ENCODE data around the gene MAT2A. TPM values are rescaled to one million over a fixed set of nuclear protein-coding genes. Genes with fewer than 3 reads are reported as not detected.
"Not testable (repeated sequence)": the region's sequence is repeated elsewhere in the genome, so short reads cannot be mapped to it uniquely, and the experiment has no call there.

The MAT2A gene
- total RNA-seq, 1 donor from 2014 or later, result 118 TPM

DNA sequence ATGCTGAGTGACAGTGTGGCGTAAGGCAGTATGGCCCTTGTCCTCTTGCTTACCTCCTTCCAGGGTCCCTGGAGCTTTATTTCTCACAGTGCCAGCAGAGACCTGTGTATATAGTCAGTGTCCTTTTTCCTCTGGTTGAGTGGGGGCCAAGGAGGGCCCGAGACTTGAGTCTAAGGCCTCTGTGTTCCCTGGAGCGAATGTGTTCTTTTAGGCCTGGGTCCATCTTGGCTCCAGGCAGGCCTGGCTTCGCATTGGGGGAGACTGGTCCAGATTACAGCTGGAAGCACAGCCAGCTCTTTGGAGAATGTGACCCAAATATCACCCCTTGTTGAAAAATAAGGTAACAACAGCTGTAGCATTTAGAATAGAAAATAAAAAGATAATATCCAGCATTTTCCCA lies 50.2 kb downstream of the MAT2A start:
- DNase-seq (ENCODE audit: missing footprints) (no peak), ATAC-seq (peak; percentile 58)
- intact Hi-C loops (cut with DNase I), result no loop called here

DNA sequence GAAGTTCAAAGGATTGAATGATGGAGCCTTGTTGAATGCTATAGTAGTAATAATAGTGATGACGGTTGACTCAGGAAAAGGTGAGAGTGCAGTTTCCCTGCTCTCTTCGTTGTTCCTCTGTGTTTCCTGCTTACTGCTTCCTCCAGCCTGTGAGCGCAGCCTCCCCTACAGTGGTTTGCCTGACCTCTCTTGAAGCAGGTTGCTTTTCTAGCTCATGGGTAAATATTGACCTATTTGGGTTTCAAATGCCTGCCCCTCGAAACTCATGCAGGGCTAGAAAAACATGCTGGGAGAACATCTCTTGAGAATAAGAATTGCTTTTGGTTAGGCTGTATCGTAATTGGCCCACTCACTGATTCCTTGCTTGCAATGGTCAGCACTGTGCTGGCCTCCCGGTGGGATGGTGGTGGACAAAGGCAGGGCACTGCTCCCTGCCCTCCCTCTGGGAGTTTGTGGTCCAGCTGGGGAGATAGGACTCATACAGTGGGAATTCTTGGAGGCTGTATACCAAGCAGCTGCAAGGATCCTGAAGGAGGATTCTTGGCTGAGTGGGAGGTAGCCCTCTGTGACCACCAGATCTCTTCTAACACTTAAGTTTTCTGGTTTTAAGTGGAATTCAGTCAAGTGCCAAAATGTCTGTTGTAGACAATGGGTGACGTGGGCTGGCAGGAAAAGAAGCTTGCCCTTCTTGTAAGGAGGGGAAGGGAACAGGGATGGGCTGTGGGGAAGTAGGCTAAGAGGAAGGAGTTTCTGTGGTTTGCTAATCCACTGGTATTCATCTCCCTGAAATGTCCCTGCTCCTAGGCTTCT lies 51.2 kb downstream of the MAT2A start:
- DNase-seq (ENCODE audit: missing footprints), result no peak
- intact Hi-C loops (cut with DNase I), result no loop called here
- peak; percentile 38 for ATAC-seq

- no peak for ATAC-seq
- intact Hi-C loops (cut with DNase I), result no loop called here
- no peak for DNase-seq (ENCODE audit: missing footprints)
Measured at GRCh38 chr2:85590950-85591349, 52.0 kb downstream of the MAT2A start.

GRCh38 chr2:85591563-85591962 lies 52.6 kb downstream of the MAT2A start:
- no peak for DNase-seq (ENCODE audit: missing footprints)
- intact Hi-C loops (cut with DNase I), result no loop called here
- ATAC-seq, result no peak

- not testable (repeated sequence) for DNase-seq (ENCODE audit: missing footprints); ATAC-seq
Measured at GRCh38 chr2:85592299-85592698, 53.3 kb downstream of the MAT2A start.

DNA sequence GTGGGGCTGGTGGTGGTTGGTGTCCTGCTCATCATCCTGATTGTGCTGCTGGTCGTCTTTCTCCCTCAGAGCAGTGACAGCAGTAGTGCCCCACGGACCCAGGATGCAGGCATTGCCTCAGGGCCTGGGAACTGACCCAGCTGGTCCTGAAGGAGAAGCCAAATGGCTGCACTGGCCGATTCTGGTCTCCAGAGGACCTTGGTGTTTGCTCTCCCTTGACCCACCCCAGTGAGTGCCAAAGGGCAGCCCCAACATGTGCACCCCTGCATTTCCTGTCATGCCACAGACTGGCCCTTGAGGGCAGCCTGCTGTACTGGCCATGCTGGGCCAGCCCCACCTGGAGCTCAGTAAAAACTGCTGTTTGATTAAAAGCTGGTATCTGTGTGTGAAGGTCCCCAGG lies 54.1 kb downstream of the MAT2A start:
- DNase-seq (ENCODE audit: missing footprints), result no peak
- intact Hi-C loops (cut with DNase I), result no loop called here
- ATAC-seq, result no peak

More at GRCh38 chr2:85592299-85592698, 53.3 kb downstream of the MAT2A start:
- intact Hi-C loops (cut with DNase I), result not testable (repeated sequence)

Other genes starting within 250 kb of the MAT2A start
- 65.6 TPM for gene TGOLN2, start 211.2 kb upstream of the MAT2A start, total RNA-seq
- 44.8 TPM for gene RETSAT, start 184.6 kb upstream of the MAT2A start, total RNA-seq
- gene ELMOD3, start 184.4 kb upstream of the MAT2A start, total RNA-seq, result 10.2 TPM
- gene CAPG, start 128.8 kb upstream of the MAT2A start, total RNA-seq, result 5.2 TPM
- gene SH2D6, start 120.5 kb upstream of the MAT2A start, total RNA-seq, result not detected
- 26.9 TPM for gene GGCX, start 22.3 kb downstream of the MAT2A start, total RNA-seq
- gene VAMP8, start 38.4 kb downstream of the MAT2A start, total RNA-seq, result 26.1 TPM
- gene VAMP5, start 45.3 kb downstream of the MAT2A start, total RNA-seq, result 62.1 TPM
- 87.8 TPM for gene RNF181, start 56.6 kb downstream of the MAT2A start, total RNA-seq
- 10.8 TPM for gene TMEM150A, start 63.5 kb downstream of the MAT2A start, total RNA-seq
- 26.4 TPM for gene C2orf68, start 72.9 kb downstream of the MAT2A start, total RNA-seq
- gene USP39, start 77.0 kb downstream of the MAT2A start, total RNA-seq, result 30.8 TPM
- gene SFTPB, start 129.0 kb downstream of the MAT2A start, total RNA-seq, result 0.19 TPM
- gene GNLY, start 155.2 kb downstream of the MAT2A start, total RNA-seq, result 3.4 TPM
- 29.1 TPM for gene ATOH8, start 214.8 kb downstream of the MAT2A start, total RNA-seq